Uterus (tissue), 2 donors: Measurements from ENCODE around the gene MADD.

ENCODE experiments used
- POLR2A ChIP-seq, 2 donors: fragments of 450-650 bp; IDR thresholded peaks; one replicate each; pipeline ENCODE4 v1.6.1; 2016; ENCODE audit warnings: antibody characterized with exemption in 2 of 2, mild to moderate bottlenecking in 1 of 2, moderate library complexity in 1 of 2
- TF ChIP-seq, protein P1 (sequence below), 4 experiments: fragments of 200-600 bp in 2 of 4; fragments of 450-650 bp in 2 of 4; sonication (generic) in 2 of 4; IDR thresholded peaks; one replicate each; pipeline ENCODE4 v1.5.1; 2016 to 2019; ENCODE audit warnings: antibody characterized with exemption in 4 of 4, mild to moderate bottlenecking in 2 of 4, moderate library complexity in 1 of 4

DNA sequence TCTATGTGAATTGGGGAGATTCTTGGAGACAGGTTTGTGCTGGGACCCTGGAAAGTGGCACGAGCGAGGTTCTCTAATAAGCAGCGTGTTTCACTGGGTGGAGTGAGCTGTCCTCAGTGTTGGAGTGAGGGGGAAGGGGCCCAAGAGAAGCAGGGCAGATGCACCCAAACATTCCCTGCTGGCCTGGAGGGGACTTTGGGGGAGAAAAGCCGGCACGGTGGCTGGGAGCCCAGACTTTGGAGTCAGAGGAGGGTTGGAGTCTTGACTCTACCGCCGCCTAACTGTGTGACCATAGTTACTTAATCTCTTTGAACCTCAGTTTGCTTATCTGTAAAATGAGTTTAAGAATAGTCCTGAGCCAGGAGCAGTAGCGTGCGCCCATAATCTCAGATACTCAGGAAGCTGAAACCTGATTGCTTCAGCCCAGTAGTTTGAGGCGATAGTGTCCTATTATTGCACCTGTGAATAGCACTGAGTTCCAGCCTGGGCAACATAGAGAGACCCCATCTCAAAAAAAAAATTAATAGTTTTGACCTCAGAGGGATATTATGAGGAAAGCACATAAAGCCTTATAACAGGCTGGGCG lies 11.5 kb upstream of the MADD start:
- TF ChIP-seq, protein P1, sequence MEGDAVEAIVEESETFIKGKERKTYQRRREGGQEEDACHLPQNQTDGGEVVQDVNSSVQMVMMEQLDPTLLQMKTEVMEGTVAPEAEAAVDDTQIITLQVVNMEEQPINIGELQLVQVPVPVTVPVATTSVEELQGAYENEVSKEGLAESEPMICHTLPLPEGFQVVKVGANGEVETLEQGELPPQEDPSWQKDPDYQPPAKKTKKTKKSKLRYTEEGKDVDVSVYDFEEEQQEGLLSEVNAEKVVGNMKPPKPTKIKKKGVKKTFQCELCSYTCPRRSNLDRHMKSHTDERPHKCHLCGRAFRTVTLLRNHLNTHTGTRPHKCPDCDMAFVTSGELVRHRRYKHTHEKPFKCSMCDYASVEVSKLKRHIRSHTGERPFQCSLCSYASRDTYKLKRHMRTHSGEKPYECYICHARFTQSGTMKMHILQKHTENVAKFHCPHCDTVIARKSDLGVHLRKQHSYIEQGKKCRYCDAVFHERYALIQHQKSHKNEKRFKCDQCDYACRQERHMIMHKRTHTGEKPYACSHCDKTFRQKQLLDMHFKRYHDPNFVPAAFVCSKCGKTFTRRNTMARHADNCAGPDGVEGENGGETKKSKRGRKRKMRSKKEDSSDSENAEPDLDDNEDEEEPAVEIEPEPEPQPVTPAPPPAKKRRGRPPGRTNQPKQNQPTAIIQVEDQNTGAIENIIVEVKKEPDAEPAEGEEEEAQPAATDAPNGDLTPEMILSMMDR (IDR thresholded peaks at IDR 0.05) = no peak
- TF ChIP-seq POLR2A (IDR thresholded peaks at IDR 0.05) = no peak
